Mesendoderm (in vitro differentiated cells): ENCODE measurements around the gene SEC14L5.

ENCODE experiments used
- DNase-seq: peaks from one replicate; pipeline ENCODE4 v3.0.0; 2013
- H2AK5ac ChIP-seq: 2 replicates; pipeline ENCODE4 v1.6.1; 2013; ENCODE audit warnings: low read length, inconsistent platforms
- H2BK120ac ChIP-seq: 2 replicates; pipeline ENCODE4 v1.6.1; 2013; ENCODE audit warnings: low read depth, mild to moderate bottlenecking, low read length, moderate library complexity, mixed read lengths
- H2BK15ac ChIP-seq: replicated peaks from 2 replicates; pipeline ENCODE4 v1.6.1; 2013; ENCODE audit warnings: low read depth, mild to moderate bottlenecking, moderate library complexity
- H2BK5ac ChIP-seq: 2 replicates; pipeline ENCODE4 v1.6.1; 2013; ENCODE audit warnings: low read length, inconsistent platforms
- H3K18ac ChIP-seq: 2 replicates; pipeline ENCODE4 v1.6.1; 2013; ENCODE audit warnings: mild to moderate bottlenecking, low read length, mixed read lengths
- H3K23ac ChIP-seq: one replicate; pipeline ENCODE4 v1.6.1; 2013; ENCODE audit warnings: low read length
- H3K27ac ChIP-seq: 2 replicates; pipeline ENCODE4 v1.5.1; 2013; ENCODE audit warnings: low read depth, mild to moderate bottlenecking, inconsistent platforms, low read length, moderate library complexity
- H3K27me3 ChIP-seq: 2 replicates; pipeline ENCODE4 v1.6.1; 2013; ENCODE audit warnings: low read length, control low read depth, mild to moderate bottlenecking, inconsistent platforms; ENCODE audit not compliant: insufficient read depth, poor library complexity
- H3K36me3 ChIP-seq: 2 replicates; pipeline ENCODE4 v1.6.1; 2013; ENCODE audit warnings: low read length, inconsistent platforms; ENCODE audit not compliant: control insufficient read depth, insufficient read depth
- H3K4ac ChIP-seq: one replicate; pipeline ENCODE4 v1.6.1; 2013; ENCODE audit warnings: low read depth, mild to moderate bottlenecking, low read length, moderate library complexity
- H3K4me1 ChIP-seq: 2 replicates; pipeline ENCODE4 v1.6.1; 2013; ENCODE audit warnings: low read depth, low read length, inconsistent platforms; ENCODE audit not compliant: control insufficient read depth
- H3K4me2 ChIP-seq: 2 replicates; pipeline ENCODE4 v1.6.1; 2013; ENCODE audit warnings: low read length
- H3K4me3 ChIP-seq: 2 replicates; pipeline ENCODE4 v1.5.1; 2013; ENCODE audit warnings: mild to moderate bottlenecking, low read length
- H3K56ac ChIP-seq: one replicate; pipeline ENCODE4 v1.6.1; 2013; ENCODE audit warnings: low read length
- H3K79me1 ChIP-seq: 2 replicates; pipeline ENCODE4 v1.6.1; 2013; ENCODE audit warnings: low read length, inconsistent platforms
- H3K79me2 ChIP-seq: 2 replicates; pipeline ENCODE4 v1.6.1; 2013; ENCODE audit warnings: mild to moderate bottlenecking, low read length; ENCODE audit not compliant: control insufficient read depth, insufficient read depth
- H3K9ac ChIP-seq: 2 replicates; pipeline ENCODE4 v1.6.1; 2013; ENCODE audit warnings: low read length, inconsistent platforms
- H4K5ac ChIP-seq: one replicate; pipeline ENCODE4 v1.6.1; 2013; ENCODE audit warnings: low read length
- H4K8ac ChIP-seq: one replicate; pipeline ENCODE4 v1.6.1; 2013; ENCODE audit warnings: low read depth, mild to moderate bottlenecking, control low read depth, low read length, moderate library complexity
- WGBS: extraction: QIAGEN DNeasy Blood & Tissue Kit; methylation state at CpG from one replicate; pipeline ENCODE4 v1.1.7; 2013; ENCODE audit warnings: low lambda C conversion rate, missing lambda C conversion rate; ENCODE audit not compliant: insufficient coverage; ENCODE audit errors: extremely low coverage; 5-methylcytosine and 5-hydroxymethylcytosine counted together

SEC14L5 gene

GRCh38 chr16:5018793-5019192, 60.7 kb downstream of the SEC14L5 start:
- Histone ChIP-seq H4K5ac (no peak overlapping the region), H3K4ac (no peak overlapping the region), H3K4me2 (no peak overlapping the region), H3K36me3 (no peaks in the 10 kb centered on the region), H3K9ac (no peak overlapping the region), H3K27me3 (no peaks in the 10 kb centered on the region), H2BK120ac (no peak overlapping the region), H3K4me3 (no peak overlapping the region), H3K4me1 (no peaks in the 10 kb centered on the region), H2BK15ac (no peak overlapping the region), H3K79me2 (no peaks in the 10 kb centered on the region), H3K27ac (no peak overlapping the region), H2BK5ac (no peak overlapping the region), H3K18ac (no peak overlapping the region), H2AK5ac (no peak overlapping the region), H3K56ac (no peak overlapping the region), H4K8ac (no peak overlapping the region), H3K79me1 (no peaks in the 10 kb centered on the region), H3K23ac (no peak overlapping the region)
- DNase-seq, result no peak
- WGBS, result no CpG with 5 or more reads among the region's 9 CpGs

- Histone ChIP-seq H3K36me3 (no peaks in the 10 kb centered on the region), H3K4me1 (no peaks in the 10 kb centered on the region), H3K23ac (no peak overlapping the region), H3K4me3 (no peak overlapping the region), H4K5ac (no peak overlapping the region), H2BK15ac (no peak overlapping the region), H2AK5ac (no peak overlapping the region), H3K79me1 (no peaks in the 10 kb centered on the region), H2BK5ac (no peak overlapping the region), H3K9ac (no peak overlapping the region), H3K27me3 (no peaks in the 10 kb centered on the region), H3K27ac (no peak overlapping the region), H4K8ac (no peak overlapping the region), H3K18ac (no peak overlapping the region), H3K79me2 (no peaks in the 10 kb centered on the region), H3K56ac (no peak overlapping the region), H3K4ac (no peak overlapping the region), H3K4me2 (no peak overlapping the region), H2BK120ac (no peak overlapping the region)
- no CpG with 5 or more reads among the region's 6 CpGs for WGBS
- no peak for DNase-seq
Observed at GRCh38 chr16:5019775-5020174, 61.6 kb downstream of the SEC14L5 start.

GRCh38 chr16:5020551-5020950, 62.4 kb downstream of the SEC14L5 start:
- no peak overlapping the region for H3K56ac ChIP-seq
- H3K79me2 ChIP-seq, result no peaks in the 10 kb centered on the region
- WGBS, result no CpG with 5 or more reads among the region's 15 CpGs
- no peaks in the 10 kb centered on the region for H3K79me1 ChIP-seq
- no peaks in the 10 kb centered on the region for H3K4me1 ChIP-seq
- H3K27me3 ChIP-seq, result no peaks in the 10 kb centered on the region
- no peak overlapping the region for H3K9ac ChIP-seq
- no peak overlapping the region for H3K4me3 ChIP-seq
- H2BK5ac ChIP-seq, result no peak overlapping the region
- no peak overlapping the region for H3K18ac ChIP-seq
- H3K23ac ChIP-seq, result no peak overlapping the region
- H3K4me2 ChIP-seq, result no peak overlapping the region
- H2BK120ac ChIP-seq, result no peak overlapping the region
- H3K27ac ChIP-seq, result no peak overlapping the region
- no peaks in the 10 kb centered on the region for H3K36me3 ChIP-seq
- no peak overlapping the region for H3K4ac ChIP-seq
- H2AK5ac ChIP-seq, result no peak overlapping the region
- H2BK15ac ChIP-seq, result no peak overlapping the region
- H4K5ac ChIP-seq, result no peak overlapping the region
- no peak overlapping the region for H4K8ac ChIP-seq
- no peak for DNase-seq

GRCh38 chr16:5022521-5022920, 64.4 kb downstream of the SEC14L5 start:
- no peak for DNase-seq
- Histone ChIP-seq H2BK5ac (no peak overlapping the region), H3K18ac (no peak overlapping the region), H2BK15ac (no peak overlapping the region), H3K36me3 (no peaks in the 10 kb centered on the region), H3K27me3 (no peaks in the 10 kb centered on the region), H2BK120ac (no peak overlapping the region), H3K23ac (no peak overlapping the region), H2AK5ac (no peak overlapping the region), H3K79me1 (no peaks in the 10 kb centered on the region), H3K56ac (no peak overlapping the region), H3K4ac (no peak overlapping the region), H4K5ac (no peak overlapping the region), H4K8ac (no peak overlapping the region), H3K79me2 (no peaks in the 10 kb centered on the region), H3K4me2 (no peak overlapping the region), H3K4me3 (no peak overlapping the region), H3K9ac (no peak overlapping the region), H3K4me1 (no peaks in the 10 kb centered on the region), H3K27ac (no peak overlapping the region)
- WGBS, result no CpG with 5 or more reads among the region's 6 CpGs

- Histone ChIP-seq H3K4me3 (no peak overlapping the region), H3K27ac (no peak overlapping the region), H3K23ac (no peak overlapping the region), H3K18ac (no peak overlapping the region), H3K79me1 (no peaks in the 10 kb centered on the region), H3K4ac (no peak overlapping the region), H2BK15ac (no peak overlapping the region), H4K8ac (no peak overlapping the region), H3K4me1 (no peaks in the 10 kb centered on the region), H3K9ac (no peak overlapping the region), H3K4me2 (no peak overlapping the region), H3K36me3 (no peaks in the 10 kb centered on the region), H3K27me3 (no peaks in the 10 kb centered on the region), H3K79me2 (no peaks in the 10 kb centered on the region), H2BK5ac (no peak overlapping the region), H2BK120ac (no peak overlapping the region), H4K5ac (no peak overlapping the region), H2AK5ac (no peak overlapping the region), H3K56ac (no peak overlapping the region)
- WGBS, result no CpG with 5 or more reads among the region's 4 CpGs
- no peak for DNase-seq
Observed at GRCh38 chr16:5024632-5025031, 66.5 kb downstream of the SEC14L5 start.

GRCh38 chr16:5025171-5025632, 67.1 kb downstream of the SEC14L5 start:
- no peak overlapping the region for H2AK5ac ChIP-seq
- no peak overlapping the region for H3K4me3 ChIP-seq
- no peak overlapping the region for H3K18ac ChIP-seq
- no peaks in the 10 kb centered on the region for H3K27me3 ChIP-seq
- no peaks in the 10 kb centered on the region for H3K79me1 ChIP-seq
- no peak overlapping the region for H4K8ac ChIP-seq
- no peak overlapping the region for H2BK5ac ChIP-seq
- no peak overlapping the region for H3K4ac ChIP-seq
- no peak overlapping the region for H3K27ac ChIP-seq
- H3K4me2 ChIP-seq, result no peak overlapping the region
- no peak overlapping the region for H3K56ac ChIP-seq
- H3K36me3 ChIP-seq, result no peaks in the 10 kb centered on the region
- no peak overlapping the region for H3K9ac ChIP-seq
- H4K5ac ChIP-seq, result no peak overlapping the region
- no peak overlapping the region for H2BK120ac ChIP-seq
- peak; percentile 75 for DNase-seq
- no peak overlapping the region for H2BK15ac ChIP-seq
- H3K4me1 ChIP-seq, result no peaks in the 10 kb centered on the region
- H3K23ac ChIP-seq, result no peak overlapping the region
- no peaks in the 10 kb centered on the region for H3K79me2 ChIP-seq
- WGBS, result no CpG with 5 or more reads among the region's 17 CpGs
